Liver (tissue), 9 donors: ENCODE results near the gene TRAK1. TPM values are rescaled to one million over a fixed set of nuclear protein-coding genes. Genes with fewer than 3 reads are reported as not detected.

Experiments
- DNase-seq: peaks from one replicate; pipeline ENCODE4 v3.0.0-alpha.2; 2017; ENCODE audit warnings: low spot score
- H3K27ac ChIP-seq, 2 donors: one replicate each; pipeline ENCODE4 v1.7.0; 2013; ENCODE audit warnings: inconsistent platforms in 2 of 2, low read length in 2 of 2, control low read depth in 1 of 2, low read depth in 1 of 2, mild to moderate bottlenecking in 1 of 2
- H3K27me3 ChIP-seq, 4 donors: one replicate each; pipeline versions ENCODE4 v1.6.1 to v1.7.0; 2013; ENCODE audit warnings: low read length in 3 of 4, inconsistent platforms in 1 of 4, mild to moderate bottlenecking in 1 of 4, moderate library complexity in 1 of 4; ENCODE audit not compliant: control insufficient read depth in 4 of 4, insufficient read depth in 4 of 4
- H3K36me3 ChIP-seq, 4 donors: one replicate each; pipeline versions ENCODE4 v1.6.1 to v1.7.0; 2013; ENCODE audit warnings: low read length in 3 of 4, mild to moderate bottlenecking in 3 of 4, low read depth in 1 of 4, moderate library complexity in 1 of 4; ENCODE audit not compliant: control insufficient read depth in 4 of 4, insufficient read depth in 3 of 4
- H3K4me1 ChIP-seq, 4 donors: one replicate each; pipeline versions ENCODE4 v1.6.1 to v1.7.0; 2013; ENCODE audit warnings: low read length in 3 of 4, mild to moderate bottlenecking in 3 of 4, moderate library complexity in 1 of 4; ENCODE audit not compliant: control insufficient read depth in 4 of 4, insufficient read depth in 4 of 4
- H3K4me3 ChIP-seq, 3 donors: one replicate each; pipeline versions ENCODE4 v1.6.1 to v1.7.0; 2013; ENCODE audit warnings: low read length in 3 of 3, control low read depth in 1 of 3, low read depth in 1 of 3, mild to moderate bottlenecking in 1 of 3
- H3K9ac ChIP-seq, 2 donors: one replicate each; pipeline ENCODE4 v1.7.0; 2013; ENCODE audit warnings: low read length in 2 of 2, mild to moderate bottlenecking in 2 of 2, moderate library complexity in 2 of 2, control low read depth in 1 of 2, low read depth in 1 of 2
- H3K9me3 ChIP-seq, 4 donors: one replicate each; pipeline versions ENCODE4 v1.6.1 to v1.7.0; 2013; ENCODE audit warnings: low read length in 3 of 4; ENCODE audit not compliant: control insufficient read depth in 4 of 4
- CTCF ChIP-seq: fragments of 150-350 bp; IDR thresholded peaks from 2 replicates; pipeline ENCODE4 v1.5.1; 2017; ENCODE audit warnings: improper control_type of control experiment, low read depth, low read length; ENCODE audit not compliant: missing input control
- EGR1 ChIP-seq, 2 donors: IDR thresholded peaks; 2 replicates each; pipeline ENCODE4 v1.6.1; 2016 to 2018; ENCODE audit warnings: antibody characterized with exemption in 2 of 2, low read depth in 2 of 2
- FOXA1 ChIP-seq: IDR thresholded peaks from 2 replicates; pipeline ENCODE4 v1.6.1; 2016; ENCODE audit warnings: antibody characterized with exemption
- FOXA2 ChIP-seq: IDR thresholded peaks from 2 replicates; pipeline ENCODE4 v1.6.1; 2016; ENCODE audit warnings: antibody characterized with exemption
- GABPA ChIP-seq, 2 donors: IDR thresholded peaks in 1 of 2; conservative IDR thresholded peaks in 1 of 2; 2 replicates each; pipeline ENCODE4 v1.6.1; 2016; ENCODE audit warnings: antibody characterized with exemption in 2 of 2, mild to moderate bottlenecking in 1 of 2, moderate library complexity in 1 of 2
- HNF4A ChIP-seq, 2 donors: conservative IDR thresholded peaks; 2 replicates each; pipeline ENCODE4 v1.6.1; 2016; ENCODE audit warnings: antibody characterized with exemption in 2 of 2, mild to moderate bottlenecking in 2 of 2
- HNF4G ChIP-seq: IDR thresholded peaks from 2 replicates; pipeline ENCODE4 v1.6.1; 2016; ENCODE audit warnings: antibody characterized with exemption
- JUND ChIP-seq, 2 donors: IDR thresholded peaks; 2 replicates each; pipeline ENCODE4 v1.6.1; 2016; ENCODE audit warnings: antibody characterized with exemption in 2 of 2
- MAX ChIP-seq: IDR thresholded peaks from 2 replicates; pipeline ENCODE4 v1.6.1; 2016; ENCODE audit warnings: antibody characterized with exemption
- NR2F2 ChIP-seq: IDR thresholded peaks from 2 replicates; pipeline ENCODE4 v1.6.1; 2016; ENCODE audit warnings: antibody characterized with exemption
- RAD21 ChIP-seq, 2 donors: IDR thresholded peaks; 2 replicates each; pipeline ENCODE4 v1.6.1; 2016; ENCODE audit warnings: antibody characterized with exemption in 2 of 2, mild to moderate bottlenecking in 2 of 2
- REST ChIP-seq: IDR thresholded peaks from 2 replicates; pipeline ENCODE4 v1.6.1; 2016; ENCODE audit warnings: antibody characterized with exemption, mild to moderate bottlenecking
- RXRA ChIP-seq, 2 donors: IDR thresholded peaks; 2 replicates each; pipeline ENCODE4 v1.6.1; 2017 to 2018; ENCODE audit warnings: antibody characterized with exemption in 2 of 2, mild to moderate bottlenecking in 1 of 2
- SP1 ChIP-seq: IDR thresholded peaks from 2 replicates; pipeline ENCODE4 v1.6.1; 2018; ENCODE audit warnings: antibody characterized with exemption, mild to moderate bottlenecking
- TAF1 ChIP-seq: conservative IDR thresholded peaks from 2 replicates; pipeline ENCODE4 v1.6.1; 2016; ENCODE audit warnings: antibody characterized with exemption, mild to moderate bottlenecking
- YY1 ChIP-seq: IDR thresholded peaks from 2 replicates; pipeline ENCODE4 v1.6.1; 2016; ENCODE audit warnings: antibody characterized with exemption, mild to moderate bottlenecking
- ZBTB33 ChIP-seq: IDR thresholded peaks from 2 replicates; pipeline ENCODE4 v1.6.1; 2016; ENCODE audit warnings: antibody characterized with exemption
- WGBS: extraction: QIAGEN DNeasy Blood & Tissue Kit; methylation state at CpG from one replicate; pipeline ENCODE4 v1.1.7; 2013; 5-methylcytosine and 5-hydroxymethylcytosine counted together
- polyA plus RNA-seq, 2 donors: library from polyadenylated mRNA; stranded (reverse) in 1 of 2; unstranded in 1 of 2; fragments of 200-250 nt in 1 of 2; fragments of >200 nt in 1 of 2; fragmentation: Nextera tagmentation in 1 of 2; extraction: Ambion mirVana in 1 of 2; gene quantifications; one replicate each; pipeline versions ENCODE4 v1.2.1 to v1.2.3, GENCODE V29; 2013 to 2015
- total RNA-seq, 2 donors: library from RNA; depleted of rRNA; stranded (reverse); fragments of >200 nt; gene quantifications; one replicate each; pipeline ENCODE4 v1.2.3, GENCODE V29; 2014
- donor health status: healthy.
- donor health status: healthy.
- donor health status: healthy.
- donor health status: healthy.
- donor health status: healthy.

The TRAK1 gene
- total and polyA plus RNA-seq, 4 donors = 3.4 to 21.7 (median 8.6) TPM

GRCh38 chr3:42081838-42082473 is 9.2 kb upstream of the TRAK1 start:
- Histone ChIP-seq H3K27ac (peak overlapping the region in 1 of 2 donors; percentile 93), H3K4me1 (peaks cover 5 to 16% (median 12%) of the 10 kb centered on the region in 4 donors), H3K4me3 (no peak overlapping the region), H3K27me3 (no peaks in the 10 kb centered on the region), H3K36me3 (no peaks in the 10 kb centered on the region), H3K9ac (no peak overlapping the region), H3K9me3 (no peaks in the 10 kb centered on the region)
- 78% methylated on average over 7 of the region's 7 CpGs for WGBS
- DNase-seq = no peak
- TF ChIP-seq RAD21 (IDR thresholded peaks at IDR 0.05) (no peak), TAF1 (no peak), SP1 (no peak), CTCF (no peak), NR2F2 (no peak), HNF4A (conservative IDR thresholded peaks at IDR 0.05) (no peak), EGR1 (IDR thresholded peaks at IDR 0.05; ENCODE audit: low read depth in 2 of 2) (no peak)

GRCh38 chr3:42084586-42084985 is 6.6 kb upstream of the TRAK1 start:
- H3K27me3 ChIP-seq = no peaks in the 10 kb centered on the region
- no peak overlapping the region for H3K9ac ChIP-seq
- H3K27ac ChIP-seq = no peak overlapping the region
- 85% methylated on average over 3 of the region's 3 CpGs for WGBS
- H3K4me3 ChIP-seq = no peak overlapping the region
- H3K4me1 ChIP-seq = peaks cover 3 to 13% (median 12%) of the 10 kb centered on the region in 4 donors
- H3K36me3 ChIP-seq = peaks cover 2 to 18% (median 7%) of the 10 kb centered on the region in 4 donors
- TF ChIP-seq MAX = no peak
- TF ChIP-seq HNF4G = no peak
- no peak for TF ChIP-seq SP1
- TF ChIP-seq NR2F2 = no peak
- no peak for TF ChIP-seq RAD21 (IDR thresholded peaks at IDR 0.05)
- TF ChIP-seq YY1 = no peak
- TF ChIP-seq HNF4A (conservative IDR thresholded peaks at IDR 0.05) = no peak
- no peak for TF ChIP-seq FOXA2
- no peak for TF ChIP-seq ZBTB33
- no peak for TF ChIP-seq EGR1 (IDR thresholded peaks at IDR 0.05; ENCODE audit: low read depth in 2 of 2)
- no peak for TF ChIP-seq CTCF
- TF ChIP-seq REST = no peak
- TF ChIP-seq FOXA1 = no peak
- TF ChIP-seq RXRA (IDR thresholded peaks at IDR 0.05) = no peak
- TF ChIP-seq JUND (IDR thresholded peaks at IDR 0.05) = no peak
- no peak for TF ChIP-seq GABPA (IDR thresholded peaks at IDR 0.05 in 1 of 2, conservative IDR thresholded peaks at IDR 0.05 in 1 of 2)
- no peaks in the 10 kb centered on the region for H3K9me3 ChIP-seq
- DNase-seq = no peak
